Activated naive CD4-positive, alpha-beta T cell (primary cell): Measurements from ENCODE around the gene TNNC1.

Experiments
- DNase-seq, 4 experiments: peaks; one replicate each; lab custom pipeline; 2025; lab: John Stamatoyannopoulos, UW

The TNNC1 gene

GRCh38 chr3:52430416-52430810 lies 23.4 kb downstream of the TNNC1 start:
- DNase-seq = no peak

GRCh38 chr3:52429779-52430415 lies 23.9 kb downstream of the TNNC1 start:
- no peak for DNase-seq

GRCh38 chr3:52429031-52429430 lies 24.8 kb downstream of the TNNC1 start:
- DNase-seq = no peak

GRCh38 chr3:52428151-52429005 lies 25.5 kb downstream of the TNNC1 start:
- no peak for DNase-seq

- no peak for DNase-seq
Measured at GRCh38 chr3:52423173-52423572, 30.7 kb downstream of the TNNC1 start.

- DNase-seq = no peak
Measured at GRCh38 chr3:52422669-52423068, 31.2 kb downstream of the TNNC1 start.

GRCh38 chr3:52420388-52420787 lies 33.5 kb downstream of the TNNC1 start:
- no peak for DNase-seq

GRCh38 chr3:52415800-52416199 lies 38.0 kb downstream of the TNNC1 start:
- DNase-seq = no peak

- DNase-seq = no peak
Measured at GRCh38 chr3:52408466-52408865, 45.4 kb downstream of the TNNC1 start.

- no peak for DNase-seq
Measured at GRCh38 chr3:52407779-52408178, 46.1 kb downstream of the TNNC1 start.

GRCh38 chr3:52406791-52407510 lies 46.9 kb downstream of the TNNC1 start:
- no peak for DNase-seq

GRCh38 chr3:52406231-52406661 lies 47.6 kb downstream of the TNNC1 start:
- DNase-seq = no peak

- no peak for DNase-seq
Measured at GRCh38 chr3:52405601-52406110, 48.2 kb downstream of the TNNC1 start.

GRCh38 chr3:52405066-52405465 lies 48.8 kb downstream of the TNNC1 start:
- no peak for DNase-seq

- no peak for DNase-seq
Measured at GRCh38 chr3:52404391-52404790, 49.5 kb downstream of the TNNC1 start.

- no peak for DNase-seq
Measured at GRCh38 chr3:52403955-52404354, 49.9 kb downstream of the TNNC1 start.

GRCh38 chr3:52403271-52403841 lies 50.5 kb downstream of the TNNC1 start:
- DNase-seq = no peak

GRCh38 chr3:52402706-52403270 lies 51.1 kb downstream of the TNNC1 start:
- no peak for DNase-seq

GRCh38 chr3:52402101-52402521 lies 51.7 kb downstream of the TNNC1 start:
- no peak for DNase-seq

GRCh38 chr3:52401551-52401950 lies 52.3 kb downstream of the TNNC1 start:
- DNase-seq = no peak
